ENCODE measurements around the gene ARMC7.

ARMC7 gene

GRCh38 chr17:75103601-75104554 is 5.9 kb upstream of the ARMC7 start:
- TF ChIP-seq CTCF (IDR thresholded peaks at IDR 0.05; ENCODE audit: low read length, missing control alignments): no peak
- DNase-seq (ENCODE audit: low read depth): no peak
- no peak overlapping the region for H3K4me3 ChIP-seq (replicated peaks; ENCODE audit: low read depth, low read length)

GRCh38 chr17:75105126-75106080 is 4.4 kb upstream of the ARMC7 start:
- H3K4me3 ChIP-seq (replicated peaks; ENCODE audit: low read depth, low read length): no peak overlapping the region
- peak; percentile 74 for TF ChIP-seq CTCF (IDR thresholded peaks at IDR 0.05; ENCODE audit: low read length, missing control alignments)
- DNase-seq (ENCODE audit: low read depth): peak; percentile 51

- H3K4me3 ChIP-seq (replicated peaks; ENCODE audit: low read depth, low read length): no peak overlapping the region
- DNase-seq (ENCODE audit: low read depth): no peak
- no peak for TF ChIP-seq CTCF (IDR thresholded peaks at IDR 0.05; ENCODE audit: low read length, missing control alignments)
Measured at GRCh38 chr17:75108193-75108592, 1.6 kb upstream of the ARMC7 start.

- TF ChIP-seq CTCF (IDR thresholded peaks at IDR 0.05; ENCODE audit: low read length, missing control alignments): no peak
- DNase-seq (ENCODE audit: low read depth): no peak
- peak overlapping the region; percentile 87 for H3K4me3 ChIP-seq (replicated peaks; ENCODE audit: low read depth, low read length)
Measured at GRCh38 chr17:75109046-75109406, 743 bp upstream of the ARMC7 start.

GRCh38 chr17:75110234-75110937 is 617 bp downstream of the ARMC7 start:
- H3K4me3 ChIP-seq (replicated peaks; ENCODE audit: low read depth, low read length): peak overlapping the region; percentile 87
- TF ChIP-seq CTCF (IDR thresholded peaks at IDR 0.05; ENCODE audit: low read length, missing control alignments): no peak
- DNase-seq (ENCODE audit: low read depth): no peak

- no peak for DNase-seq (ENCODE audit: low read depth)
- H3K4me3 ChIP-seq (replicated peaks; ENCODE audit: low read depth, low read length): no peak overlapping the region
- TF ChIP-seq CTCF (IDR thresholded peaks at IDR 0.05; ENCODE audit: low read length, missing control alignments): no peak
Measured at GRCh38 chr17:75111777-75112335, 2.1 kb downstream of the ARMC7 start.

Data from fibroblast of pulmonary artery (primary cell).